Amniotic epithelial cell (primary cell): ENCODE data around the gene UBE2S.
A peak's percentile ranks its signal among the peaks of the same experiment; 100 is the strongest.

ENCODE experiments used
- DNase-seq: peaks from one replicate; pipeline ENCODE4 v3.0.0-alpha.2; 2010; ENCODE audit warnings: low read depth

Gene UBE2S

DNA sequence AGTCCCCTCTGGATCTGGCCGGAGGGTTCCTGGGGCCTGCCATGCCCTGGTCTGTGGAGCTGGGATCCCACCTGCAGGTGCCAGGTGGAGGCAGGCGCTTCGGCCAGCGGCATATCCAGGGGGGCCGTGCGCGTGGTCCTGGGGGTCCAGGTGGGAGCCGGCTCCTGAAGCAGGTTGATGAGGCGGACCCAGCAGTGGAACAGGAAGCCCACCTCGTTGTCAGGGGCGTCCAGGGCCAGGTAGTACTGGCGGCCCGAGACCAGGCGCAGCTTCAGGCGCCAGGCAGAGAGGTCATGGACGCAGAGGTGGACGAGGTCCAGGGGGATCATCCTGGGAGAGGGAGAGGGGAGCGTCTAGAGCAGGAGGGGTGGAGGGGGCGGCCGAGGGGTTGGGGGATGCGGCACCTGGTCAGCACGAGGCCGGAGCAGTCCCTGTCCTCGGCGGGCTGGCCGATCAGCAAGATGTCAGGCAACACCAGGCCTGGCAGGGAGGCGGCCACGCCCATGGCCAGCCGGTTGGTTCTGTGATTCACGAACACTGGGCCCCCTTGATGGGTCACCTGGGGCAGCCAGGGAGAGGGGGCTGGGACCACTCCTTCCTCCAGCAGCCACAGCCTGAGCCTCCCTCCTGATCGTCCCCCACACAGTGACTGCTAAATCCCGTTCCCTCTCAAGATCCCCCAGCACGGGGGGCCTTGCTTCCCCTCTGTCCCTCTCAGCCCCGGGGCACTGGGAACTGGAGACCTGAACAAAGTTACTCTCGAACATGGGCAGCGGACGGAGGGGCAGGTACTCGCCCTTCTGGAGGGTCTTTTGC, 45.2 kb downstream of the UBE2S start:
- DNase-seq: no peak

- DNase-seq: no peak
These were observed 46.7 kb downstream of the UBE2S start for GRCh38 chr19:55360902-55361301.

DNA sequence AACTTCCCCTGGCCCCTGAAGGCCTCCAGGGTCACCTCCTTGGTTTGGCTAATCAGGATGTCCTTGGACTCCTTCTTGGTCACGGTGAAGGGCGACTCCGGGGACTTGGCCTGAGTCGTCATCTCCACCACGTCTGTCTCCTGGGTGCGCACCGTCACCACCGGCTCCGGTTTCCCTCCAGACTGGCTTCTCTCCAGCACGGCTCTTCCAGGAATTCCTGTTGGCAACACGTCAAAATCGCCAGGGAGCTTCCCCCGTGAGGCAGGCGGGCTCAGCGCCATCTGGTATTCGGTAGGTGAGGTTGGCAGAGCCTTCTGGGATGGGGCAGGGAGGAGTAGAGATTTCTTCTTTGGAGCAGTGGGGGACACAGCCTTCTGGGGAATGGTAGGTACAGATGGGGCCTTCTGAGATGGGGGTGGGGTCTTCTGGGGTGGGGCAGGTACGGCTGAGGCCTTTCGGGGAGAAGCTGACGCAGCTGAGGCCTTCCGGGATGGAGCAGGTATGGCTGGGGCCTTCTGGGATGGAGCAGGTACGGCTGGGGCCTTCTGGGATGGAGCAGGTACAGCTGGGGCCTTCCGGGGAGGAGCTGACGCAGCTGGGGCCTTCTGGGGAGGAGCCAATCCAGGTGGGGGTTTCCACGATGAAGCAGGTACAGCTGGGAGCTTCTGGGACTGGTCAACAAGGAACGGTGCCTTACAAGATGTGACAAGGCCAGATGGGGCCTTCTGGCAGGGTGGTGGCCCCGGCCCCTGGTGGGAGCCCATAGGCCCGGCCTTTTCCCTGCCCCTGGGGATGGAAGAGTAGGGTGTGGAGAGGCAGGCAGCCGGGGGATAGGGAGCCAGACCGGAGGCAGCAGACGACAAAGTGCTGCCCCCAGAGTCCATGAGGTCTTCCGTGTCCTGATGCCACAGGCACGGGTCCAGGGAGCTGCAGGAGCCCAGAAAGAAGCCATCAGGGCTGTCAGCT, 48.4 kb downstream of the UBE2S start:
- DNase-seq: peak; percentile 52

GRCh38 chr19:55358493-55358892, 49.1 kb downstream of the UBE2S start:
- no peak for DNase-seq

- peak; percentile 32 for DNase-seq
These were observed 52.3 kb downstream of the UBE2S start for GRCh38 chr19:55355213-55355821.

DNA sequence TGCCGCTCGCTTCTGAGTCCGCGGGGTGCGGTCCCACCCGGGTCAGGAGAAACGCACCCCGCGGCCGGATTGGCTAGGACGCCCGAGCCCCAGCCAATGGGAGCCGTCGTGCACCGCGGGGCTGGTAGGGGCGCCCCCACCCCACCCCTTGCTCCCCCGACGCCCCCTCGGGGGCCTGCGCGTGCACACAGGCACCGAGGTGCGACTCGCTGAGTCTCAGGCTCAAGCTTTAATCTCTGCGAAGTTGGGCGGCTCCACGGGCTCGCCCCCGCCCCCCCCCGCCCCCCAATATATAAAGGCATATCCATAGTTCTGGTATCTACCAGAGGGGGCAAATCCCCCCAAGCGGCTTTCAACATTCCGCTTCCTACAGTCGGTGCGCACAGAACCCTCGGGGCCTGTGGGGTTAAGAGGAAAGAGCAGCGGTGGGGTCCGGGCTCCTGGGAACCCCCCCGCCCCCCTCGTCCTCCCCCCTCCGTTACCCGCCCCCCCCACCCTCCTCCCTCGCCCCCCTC, 52.8 kb downstream of the UBE2S start, which contains the start of gene COX6B2:
COX6B2 (minus strand) TSS at position 22 of the 515 bp plus-strand sequence. CDS start 198 bp downstream, outside the sequence.
- no peak for DNase-seq

DNA sequence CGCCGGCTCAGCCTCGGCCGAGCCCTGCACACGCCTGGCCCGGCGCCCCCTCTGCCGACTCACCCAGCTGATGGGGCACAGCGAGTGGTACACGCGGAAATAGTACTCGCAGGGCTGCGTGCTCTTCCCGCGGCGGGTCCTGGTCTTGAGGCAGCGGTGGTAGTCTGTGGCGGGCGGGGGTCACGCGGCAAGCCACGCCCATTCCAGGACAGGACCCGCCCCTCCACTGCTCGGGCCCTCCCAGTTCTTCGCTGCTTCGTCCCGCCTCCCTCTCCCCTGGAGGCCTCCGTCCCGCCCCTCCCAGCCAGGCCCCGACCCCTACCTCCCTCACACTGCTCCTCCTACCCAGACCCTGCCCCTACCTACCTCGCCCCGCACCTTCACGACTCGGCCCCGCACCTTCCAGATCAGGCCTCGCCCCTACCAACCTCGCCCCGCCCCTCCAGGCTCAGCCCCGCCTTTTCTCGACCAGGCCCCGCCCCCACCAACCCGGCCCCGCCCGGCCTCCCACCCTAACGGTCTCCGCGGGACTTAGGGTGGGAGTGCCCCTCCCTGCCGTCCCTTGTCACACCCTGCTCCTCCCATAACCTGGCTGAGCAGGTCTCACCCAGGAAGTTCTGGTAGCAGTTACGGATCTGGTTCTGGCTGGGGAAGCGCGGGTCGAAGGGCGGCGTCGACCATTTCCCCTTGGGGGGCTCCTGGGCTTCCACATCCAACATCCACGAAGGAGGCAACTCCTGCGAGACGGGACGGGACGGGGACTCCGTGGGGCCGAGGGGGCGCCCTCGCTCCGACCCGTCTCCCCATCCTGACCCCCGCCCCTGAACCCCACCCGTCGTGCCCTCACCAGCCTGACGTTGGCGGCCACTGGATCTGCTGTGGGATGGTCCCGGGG, 53.5 kb downstream of the UBE2S start:
- DNase-seq: peak; percentile 45

DNA sequence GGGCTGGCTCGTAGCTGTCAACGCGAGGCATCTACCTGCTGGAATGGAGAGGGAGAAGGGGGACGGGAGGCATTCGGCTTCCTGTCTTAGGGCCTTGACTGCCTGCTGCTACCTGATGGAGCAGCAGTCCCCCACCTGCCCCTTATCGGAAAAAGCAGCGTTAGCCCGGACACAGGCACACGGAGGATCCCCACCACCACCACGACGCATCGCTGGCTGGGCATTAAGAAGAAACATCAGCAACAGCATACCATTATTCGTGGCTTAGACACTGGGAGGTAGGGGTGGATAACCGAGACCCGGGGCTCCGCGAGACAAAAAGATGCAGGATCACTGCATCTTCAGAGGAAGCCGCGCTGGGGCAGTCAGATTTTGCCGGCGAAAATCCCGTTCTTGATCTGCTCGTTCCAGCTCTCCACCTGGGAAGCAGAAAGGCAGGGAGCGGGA, 54.2 kb downstream of the UBE2S start:
- no peak for DNase-seq

DNA sequence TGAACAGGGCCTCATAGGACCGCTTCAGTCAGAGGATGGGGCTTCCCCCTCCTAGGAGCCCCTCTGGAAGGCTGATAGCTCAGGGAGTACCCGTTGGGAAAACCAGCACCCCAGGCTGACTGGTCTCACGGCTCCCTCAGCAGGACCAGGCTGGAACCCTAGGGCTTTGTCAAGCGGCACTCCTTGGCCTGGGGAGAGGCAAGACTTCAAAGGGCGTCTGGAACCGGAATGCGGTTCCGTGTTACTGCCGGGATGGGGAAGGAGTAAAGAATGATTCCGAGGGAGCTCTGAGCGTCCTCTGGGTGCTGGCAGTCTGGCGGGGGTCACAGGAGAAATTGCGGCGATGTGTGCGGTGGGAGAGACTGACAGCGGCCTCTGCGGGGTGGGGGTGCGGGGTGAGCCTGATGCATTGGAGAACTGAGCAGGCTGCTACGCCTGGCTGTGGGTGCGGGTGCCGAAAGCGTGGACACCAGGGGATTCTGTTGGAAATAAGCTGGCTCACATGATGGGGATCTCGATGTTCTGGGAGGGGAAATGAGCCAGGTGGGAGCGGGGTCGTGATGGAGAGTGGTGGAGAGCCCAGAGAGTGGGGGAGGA, 54.9 kb downstream of the UBE2S start:
- DNase-seq: no peak

- no peak for DNase-seq
These were observed 55.5 kb downstream of the UBE2S start for GRCh38 chr19:55352040-55352439.

DNA sequence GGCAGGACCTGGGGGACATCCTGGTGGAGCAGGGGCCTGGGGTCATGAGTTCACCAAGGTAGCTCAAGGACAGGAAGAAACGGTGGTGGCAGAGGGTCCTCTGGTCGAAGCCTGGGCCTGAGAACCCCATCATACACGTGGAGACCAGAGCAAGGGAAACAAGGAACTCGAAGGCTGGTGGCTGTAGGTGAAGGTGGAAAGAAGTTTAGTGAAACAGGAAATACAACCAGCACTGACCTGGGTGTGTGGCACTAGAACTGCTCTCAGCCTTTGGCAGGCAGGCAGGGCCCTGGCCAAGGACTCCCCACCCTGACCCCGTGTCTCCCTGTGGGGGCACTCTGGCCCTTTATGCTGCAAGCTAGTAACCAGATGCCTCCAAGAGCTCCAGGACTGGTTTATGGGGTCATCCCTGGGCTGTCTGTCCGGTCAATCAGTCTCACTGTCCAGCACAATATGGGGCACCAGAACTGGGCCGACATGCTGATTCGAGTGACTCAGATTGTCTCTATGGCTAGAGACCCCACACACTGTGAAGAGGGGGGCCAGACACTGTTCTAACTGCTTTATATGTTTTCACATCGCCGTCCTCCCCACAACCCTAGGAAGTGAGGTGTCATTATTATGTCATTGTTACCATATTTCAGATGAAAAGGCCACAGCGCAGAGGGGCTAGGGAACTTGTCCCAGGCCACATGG, 56.8 kb downstream of the UBE2S start:
- no peak for DNase-seq
